ENCODE data around the gene AGAP1.

Gene AGAP1

GRCh38 chr2:235597081-235597615, 103.3 kb downstream of the AGAP1 start:
- in situ Hi-C loops (cut with HindIII; ENCODE audit: low pct_ligation_motif_present, low sequenced_read_pairs) = no loop called here
- H3K4me3 ChIP-seq (ENCODE audit: low read depth, low read length) = no peak overlapping the region
- no peaks in the 10 kb centered on the region for H3K27me3 ChIP-seq (replicated peaks)
- H3K36me3 ChIP-seq (replicated peaks) = no peaks in the 10 kb centered on the region
- no peak overlapping the region for H3K27ac ChIP-seq
- no peak for TF ChIP-seq CTCF (IDR thresholded peaks at IDR 0.05; ENCODE audit: low read depth, low read length, missing control alignments)
- no peak for DNase-seq

GRCh38 chr2:235598026-235598425, 104.2 kb downstream of the AGAP1 start:
- H3K4me3 ChIP-seq (ENCODE audit: low read depth, low read length) = no peak overlapping the region
- in situ Hi-C loops (cut with HindIII; ENCODE audit: low pct_ligation_motif_present, low sequenced_read_pairs) = no loop called here
- no peaks in the 10 kb centered on the region for H3K27me3 ChIP-seq (replicated peaks)
- no peaks in the 10 kb centered on the region for H3K36me3 ChIP-seq (replicated peaks)
- no peak for TF ChIP-seq CTCF (IDR thresholded peaks at IDR 0.05; ENCODE audit: low read depth, low read length, missing control alignments)
- H3K27ac ChIP-seq = no peak overlapping the region
- DNase-seq = no peak

GRCh38 chr2:235598532-235599531, 105.0 kb downstream of the AGAP1 start:
- TF ChIP-seq CTCF (IDR thresholded peaks at IDR 0.05; ENCODE audit: low read depth, low read length, missing control alignments) = no peak
- Histone ChIP-seq H3K36me3 (replicated peaks) (no peaks in the 10 kb centered on the region), H3K27me3 (replicated peaks) (no peaks in the 10 kb centered on the region), H3K27ac (no peak overlapping the region), H3K4me3 (ENCODE audit: low read depth, low read length) (no peak overlapping the region)
- in situ Hi-C loops (cut with HindIII; ENCODE audit: low pct_ligation_motif_present, low sequenced_read_pairs) = no loop called here
- DNase-seq = no peak

- TF ChIP-seq CTCF (IDR thresholded peaks at IDR 0.05; ENCODE audit: low read depth, low read length, missing control alignments) = no peak
- Histone ChIP-seq H3K27ac (no peak overlapping the region), H3K4me3 (ENCODE audit: low read depth, low read length) (no peak overlapping the region), H3K27me3 (replicated peaks) (no peaks in the 10 kb centered on the region), H3K36me3 (replicated peaks) (no peaks in the 10 kb centered on the region)
- no peak for DNase-seq
- in situ Hi-C loops (cut with HindIII; ENCODE audit: low pct_ligation_motif_present, low sequenced_read_pairs) = no loop called here
Measured at GRCh38 chr2:235599596-235600338, 105.9 kb downstream of the AGAP1 start.

- in situ Hi-C loops (cut with HindIII; ENCODE audit: low pct_ligation_motif_present, low sequenced_read_pairs) = no loop called here
- no peaks in the 10 kb centered on the region for H3K27me3 ChIP-seq (replicated peaks)
- DNase-seq = no peak
- H3K27ac ChIP-seq = no peak overlapping the region
- no peak for TF ChIP-seq CTCF (IDR thresholded peaks at IDR 0.05; ENCODE audit: low read depth, low read length, missing control alignments)
- H3K4me3 ChIP-seq (ENCODE audit: low read depth, low read length) = no peak overlapping the region
- H3K36me3 ChIP-seq (replicated peaks) = no peaks in the 10 kb centered on the region
Measured at GRCh38 chr2:235600406-235600805, 106.6 kb downstream of the AGAP1 start.

All from brain microvascular endothelial cell (primary cell).